Left lung (tissue), 10 donors: Measurements from ENCODE around the gene SPATA46. TPM values are rescaled to one million over a fixed set of nuclear protein-coding genes. Genes with fewer than 3 reads are reported as not detected.

Source experiments
- ATAC-seq: fragments of 200-7000 bp; cut with Tn5 transposase; one replicate; pipeline ENCODE4 v1.9.1; 2020; ENCODE audit warnings: moderate library complexity
- DNase-seq, 4 donors: peaks; one replicate each; pipeline ENCODE4 v3.0.0-alpha.2; 2013 to 2020
- H3K27ac ChIP-seq, 2 donors: fragments of 200-600 bp; sonication (generic) in 1 of 2; one replicate each; pipeline versions ENCODE4 v1.5.0 to v1.8.0; 2020 to 2021
- H3K27me3 ChIP-seq, 2 donors: fragments of 200-600 bp; sonication (generic) in 1 of 2; one replicate each; pipeline versions ENCODE4 v1.5.0 to v1.8.0; 2020 to 2021
- H3K36me3 ChIP-seq, 2 donors: fragments of 200-600 bp; sonication (generic) in 1 of 2; one replicate each; pipeline versions ENCODE4 v1.5.0 to v1.8.0; 2020 to 2021
- H3K4me1 ChIP-seq, 2 donors: fragments of 200-600 bp; one replicate each; pipeline ENCODE4 v1.8.0; 2021
- H3K4me3 ChIP-seq, 2 donors: fragments of 200-600 bp; sonication (generic) in 1 of 2; one replicate each; pipeline versions ENCODE4 v1.5.0 to v1.8.0; 2020 to 2021; ENCODE audit warnings: mild to moderate bottlenecking in 1 of 2
- H3K9me3 ChIP-seq, 2 donors: fragments of 200-600 bp; sonication (generic) in 1 of 2; one replicate each; pipeline versions ENCODE4 v1.5.0 to v1.8.0; 2020 to 2021
- intact Hi-C, 2 donors: fragments of 100-400 bp; cut with DNase I; formaldehyde crosslinking; loops; one replicate each; pipeline versions ENCODE4 v1.11.2 to v1.14.2; 2022
- polyA plus RNA-seq, 6 donors: library from polyadenylated mRNA; unstranded; fragments of 120-200 nt; gene quantifications; one replicate each; pipeline ENCODE4 v1.2.1, GENCODE V29; 2013; ENCODE audit not compliant: insufficient read length in 6 of 6
- total RNA-seq, 2 donors: library from RNA; stranded (reverse); fragmentation: NEBNext Ultra II Directional; extraction: Animal tissue kit (Norgen Biotek cat#: 25700); gene quantifications; one replicate each; pipeline ENCODE4 v1.2.1, GENCODE V29; 2021
- TF ChIP-seq, protein P1 (sequence below), 2 donors: fragments of 200-600 bp; sonication (generic) in 1 of 2; IDR thresholded peaks; one replicate each; pipeline versions ENCODE4 v1.5.0 to v1.8.0; 2021; ENCODE audit warnings: antibody characterized with exemption in 2 of 2
- donor health status: DM: no; HTN: yes; CAD: no.
- donor health status: DM: no; HTN: no; CAD: no.

The SPATA46 gene
- total and polyA plus RNA-seq, 8 donors, result 0.47 to 1.1 (median 0.73) TPM; not detected in 2

DNA sequence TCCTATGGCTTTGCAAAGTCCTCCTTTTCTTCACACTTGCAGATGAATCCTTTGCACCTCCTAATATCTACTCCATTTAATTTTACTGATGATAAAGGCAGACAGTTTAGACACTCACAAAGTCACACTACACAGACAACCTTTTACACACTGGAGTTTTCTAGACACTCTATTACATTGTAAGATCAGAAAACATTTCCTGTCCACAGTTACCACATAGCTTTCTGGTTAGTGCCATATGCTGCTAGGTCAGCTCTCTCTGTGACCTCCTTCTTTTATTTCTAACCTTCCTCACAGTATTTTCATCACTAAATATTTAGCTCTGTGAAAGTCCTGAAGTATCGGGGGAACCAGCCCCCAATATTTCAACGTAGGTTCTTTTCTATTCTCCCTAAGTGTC, 30.2 kb upstream of the SPATA46 start:
- no peaks in the 10 kb centered on the region for H3K27me3 ChIP-seq
- intact Hi-C loops, result no loop called here
- DNase-seq (no peak), ATAC-seq (no peak)
- TF ChIP-seq, protein P1, sequence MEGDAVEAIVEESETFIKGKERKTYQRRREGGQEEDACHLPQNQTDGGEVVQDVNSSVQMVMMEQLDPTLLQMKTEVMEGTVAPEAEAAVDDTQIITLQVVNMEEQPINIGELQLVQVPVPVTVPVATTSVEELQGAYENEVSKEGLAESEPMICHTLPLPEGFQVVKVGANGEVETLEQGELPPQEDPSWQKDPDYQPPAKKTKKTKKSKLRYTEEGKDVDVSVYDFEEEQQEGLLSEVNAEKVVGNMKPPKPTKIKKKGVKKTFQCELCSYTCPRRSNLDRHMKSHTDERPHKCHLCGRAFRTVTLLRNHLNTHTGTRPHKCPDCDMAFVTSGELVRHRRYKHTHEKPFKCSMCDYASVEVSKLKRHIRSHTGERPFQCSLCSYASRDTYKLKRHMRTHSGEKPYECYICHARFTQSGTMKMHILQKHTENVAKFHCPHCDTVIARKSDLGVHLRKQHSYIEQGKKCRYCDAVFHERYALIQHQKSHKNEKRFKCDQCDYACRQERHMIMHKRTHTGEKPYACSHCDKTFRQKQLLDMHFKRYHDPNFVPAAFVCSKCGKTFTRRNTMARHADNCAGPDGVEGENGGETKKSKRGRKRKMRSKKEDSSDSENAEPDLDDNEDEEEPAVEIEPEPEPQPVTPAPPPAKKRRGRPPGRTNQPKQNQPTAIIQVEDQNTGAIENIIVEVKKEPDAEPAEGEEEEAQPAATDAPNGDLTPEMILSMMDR (IDR thresholded peaks at IDR 0.05), result no peak
- no peaks in the 10 kb centered on the region for H3K9me3 ChIP-seq
- no peak overlapping the region for H3K4me3 ChIP-seq
- H3K27ac ChIP-seq, result no peak overlapping the region
- H3K36me3 ChIP-seq, result no peaks in the 10 kb centered on the region
- H3K4me1 ChIP-seq, result no peaks in the 10 kb centered on the region

DNA sequence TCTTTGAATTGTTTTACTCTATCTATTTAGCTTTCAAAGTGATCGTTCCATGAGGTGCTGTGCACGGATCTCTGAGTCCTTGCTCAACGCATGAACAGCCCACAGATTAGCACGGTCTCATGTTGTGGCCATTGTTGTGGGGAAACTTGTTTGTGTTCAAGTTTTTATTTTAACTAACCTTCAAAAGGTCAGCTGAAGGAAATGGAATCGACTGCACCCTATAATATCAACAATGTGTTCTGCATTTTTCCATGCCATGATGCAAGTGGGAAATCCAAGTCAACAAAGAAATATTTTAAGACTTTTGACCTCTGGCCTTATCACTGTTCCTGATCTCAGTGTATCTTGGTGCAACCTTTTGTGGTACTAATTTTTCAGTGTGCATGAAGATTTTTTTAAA, 29.1 kb upstream of the SPATA46 start:
- no peak overlapping the region for H3K27ac ChIP-seq
- H3K4me3 ChIP-seq, result no peak overlapping the region
- DNase-seq, result no peak
- ATAC-seq, result no peak
- TF ChIP-seq, protein P1 (IDR thresholded peaks at IDR 0.05), result no peak
- no peaks in the 10 kb centered on the region for H3K9me3 ChIP-seq
- intact Hi-C loops, result no loop called here
- no peaks in the 10 kb centered on the region for H3K27me3 ChIP-seq
- no peaks in the 10 kb centered on the region for H3K4me1 ChIP-seq
- H3K36me3 ChIP-seq, result no peaks in the 10 kb centered on the region

DNA sequence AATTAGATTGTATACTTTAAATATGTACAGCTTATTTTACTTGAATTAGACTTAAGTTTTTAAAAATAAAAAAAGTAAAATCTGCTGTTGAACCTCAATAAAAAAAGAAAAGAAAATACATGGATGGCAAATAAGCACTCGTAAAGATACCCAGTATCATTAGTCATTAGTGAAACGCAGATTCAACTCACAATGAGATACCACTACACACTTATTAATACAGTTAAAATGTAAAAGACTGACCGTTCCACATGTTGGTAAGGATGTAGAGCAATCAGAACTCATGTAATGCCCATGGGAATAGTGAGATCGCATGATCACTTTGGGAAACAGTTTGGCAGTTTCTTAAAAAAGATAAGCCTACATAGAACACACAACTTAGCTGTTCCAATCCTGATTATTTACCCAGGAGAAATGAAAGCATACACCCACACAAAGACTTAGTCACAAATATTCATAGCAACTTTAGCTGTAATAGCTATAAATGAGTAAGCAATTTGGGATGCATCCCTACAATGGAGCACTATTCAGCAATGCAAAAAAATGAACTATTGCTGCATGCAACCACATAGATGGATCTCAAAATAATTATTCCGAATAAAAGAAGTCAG, 28.0 kb upstream of the SPATA46 start:
- Histone ChIP-seq H3K27me3 (no peaks in the 10 kb centered on the region), H3K9me3 (no peaks in the 10 kb centered on the region), H3K4me3 (no peak overlapping the region), H3K4me1 (no peaks in the 10 kb centered on the region), H3K27ac (no peak overlapping the region), H3K36me3 (no peaks in the 10 kb centered on the region)
- TF ChIP-seq, protein P1 (IDR thresholded peaks at IDR 0.05), result no peak
- no peak for DNase-seq
- intact Hi-C loops, result no loop called here
- ATAC-seq, result no peak

DNA sequence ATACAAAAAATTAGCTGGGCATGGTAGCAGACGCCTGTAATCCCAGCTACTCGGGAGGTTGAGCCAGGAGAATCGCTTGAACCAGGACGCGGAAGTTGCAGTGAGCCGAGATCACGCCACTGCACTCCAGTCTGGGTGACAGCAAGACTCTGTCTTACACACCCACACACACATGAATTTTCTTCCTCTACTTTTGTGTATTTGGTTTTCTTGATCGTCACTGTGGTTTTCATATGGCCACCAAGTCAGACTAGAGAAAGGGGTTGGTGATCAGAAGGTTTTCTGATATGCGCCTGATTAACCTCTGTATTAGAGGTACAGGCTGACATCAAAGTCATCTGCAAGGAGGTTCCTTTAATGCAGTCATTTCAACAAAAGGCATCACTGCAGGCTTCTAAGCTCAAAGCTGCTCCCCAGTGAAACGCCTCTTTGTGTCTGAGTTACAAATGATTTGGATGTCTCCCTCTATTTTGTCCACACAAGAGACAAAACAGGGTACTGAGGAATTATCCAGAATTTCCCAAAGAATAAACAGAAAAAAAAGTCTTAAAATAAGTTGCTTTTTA, 24.2 kb upstream of the SPATA46 start:
- no peak overlapping the region for H3K4me3 ChIP-seq
- TF ChIP-seq, protein P1 (IDR thresholded peaks at IDR 0.05), result no peak
- ATAC-seq, result no peak
- H3K4me1 ChIP-seq, result no peaks in the 10 kb centered on the region
- intact Hi-C loops, result no loop called here
- H3K27me3 ChIP-seq, result peaks cover 0 to 15% of the 10 kb centered on the region in 2 donors
- H3K36me3 ChIP-seq, result no peaks in the 10 kb centered on the region
- no peak for DNase-seq
- H3K27ac ChIP-seq, result no peak overlapping the region
- H3K9me3 ChIP-seq, result no peaks in the 10 kb centered on the region

DNA sequence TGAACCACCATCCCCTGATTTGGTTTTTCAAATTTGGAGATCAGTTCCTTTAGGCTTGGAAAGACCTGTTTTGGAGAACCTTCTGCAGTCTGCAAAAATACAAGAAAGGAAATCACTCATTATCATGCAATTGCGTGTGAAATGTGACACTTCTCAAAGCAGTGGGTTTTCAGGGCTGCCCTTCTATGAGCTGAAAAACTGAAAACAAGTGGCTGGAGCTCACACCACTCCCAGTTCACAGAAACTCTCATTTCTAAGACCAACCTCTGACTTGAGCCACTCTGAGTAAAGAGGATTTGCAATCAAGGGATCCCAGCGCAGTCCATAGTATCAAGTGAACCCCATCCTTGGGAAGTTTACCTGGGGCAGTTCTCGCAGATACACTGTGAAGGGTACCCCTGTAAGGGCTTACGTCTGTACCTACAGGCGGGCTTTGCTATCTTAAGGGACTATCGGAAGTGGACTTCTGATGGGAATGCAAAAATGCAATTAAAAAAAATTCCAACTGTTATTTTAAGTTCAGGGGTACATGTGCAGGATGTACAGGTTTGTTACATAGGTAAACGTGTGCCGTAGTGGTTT, 22.4 kb upstream of the SPATA46 start:
- intact Hi-C loops, result no loop called here

More for the DNA sequence above, 22.4 kb upstream of the SPATA46 start:
- H3K36me3 ChIP-seq, result no peaks in the 10 kb centered on the region
- no peaks in the 10 kb centered on the region for H3K9me3 ChIP-seq
- no peak overlapping the region for H3K4me3 ChIP-seq
- no peak overlapping the region for H3K27ac ChIP-seq
- H3K27me3 ChIP-seq, result peaks cover 0 to 15% of the 10 kb centered on the region in 2 donors
- TF ChIP-seq, protein P1 (IDR thresholded peaks at IDR 0.05), result no peak
- DNase-seq, result no peak
- no peak for ATAC-seq
- H3K4me1 ChIP-seq, result no peaks in the 10 kb centered on the region
